ENCODE measurements around the gene CDC40. TPM values are rescaled to one million over a fixed set of nuclear protein-coding genes. Genes with fewer than 3 reads are reported as not detected.

CDC40 gene
- total RNA-seq, 1 experiment from 2014 or later: 25.7 TPM

- TF ChIP-seq E2F1 (CRISPR knock-in tag; IDR thresholded peaks at IDR 0.05): no peak
- TF ChIP-seq ZNF219 (CRISPR knock-in tag; IDR thresholded peaks at IDR 0.05; ENCODE audit: borderline replicate concordance): no peak
- TF ChIP-seq ZNF138 (CRISPR knock-in tag; conservative IDR thresholded peaks at IDR 0.05): no peak
- no peak for TF ChIP-seq ZBTB21 (CRISPR knock-in tag; IDR thresholded peaks at IDR 0.05; ENCODE audit: borderline replicate concordance)
- no peak for TF ChIP-seq JUN (CRISPR knock-in tag; IDR thresholded peaks at IDR 0.05)
- TF ChIP-seq SP1 (CRISPR knock-in tag; conservative IDR thresholded peaks at IDR 0.05): no peak
- TF ChIP-seq ZNF121 (CRISPR knock-in tag; IDR thresholded peaks at IDR 0.05): no peak
- no peak for TF ChIP-seq TP53 (CRISPR knock-in tag; IDR thresholded peaks at IDR 0.05)
- no peak for TF ChIP-seq NFATC4 (CRISPR knock-in tag; IDR thresholded peaks at IDR 0.05)
Observed at GRCh38 chr6:110147870-110148269, 32.4 kb upstream of the CDC40 start (continued).

- Mint-ChIP-seq H3K9me3 (peaks cover 10% of the 10 kb centered on the region), H3K4me3 (no peak overlapping the region), H3K36me3 (peaks cover 9% of the 10 kb centered on the region), H3K4me1 (peaks cover 13% of the 10 kb centered on the region), H3K27ac (no peak overlapping the region), H3K27me3 (ENCODE audit: low read depth) (no peaks in the 10 kb centered on the region)
- no peak for ATAC-seq
- CTCF ChIA-PET: no interaction called here
- no peak for DNase-seq (ENCODE audit: low spot score)
- TF ChIP-seq ERG (CRISPR knock-in tag; IDR thresholded peaks at IDR 0.05) (no peak), FOXP1 (CRISPR knock-in tag; IDR thresholded peaks at IDR 0.05; ENCODE audit: borderline replicate concordance) (no peak), ATF1 (CRISPR knock-in tag; IDR thresholded peaks at IDR 0.05) (no peak), CBFB (CRISPR knock-in tag; IDR thresholded peaks at IDR 0.05; ENCODE audit: low read depth) (no peak), CREM (CRISPR knock-in tag; IDR thresholded peaks at IDR 0.05) (no peak), IRF1 (CRISPR knock-in tag; IDR thresholded peaks at IDR 0.05) (no peak), ZMAT4 (CRISPR knock-in tag; IDR thresholded peaks at IDR 0.05) (no peak), ESRRA (CRISPR knock-in tag; IDR thresholded peaks at IDR 0.05; ENCODE audit: borderline replicate concordance) (no peak), ZNF121 (CRISPR knock-in tag; IDR thresholded peaks at IDR 0.05) (no peak), ZNF532 (CRISPR knock-in tag; IDR thresholded peaks at IDR 0.05; ENCODE audit: borderline replicate concordance) (no peak), ZNF423 (CRISPR knock-in tag; IDR thresholded peaks at IDR 0.05) (no peak), MYBL2 (CRISPR knock-in tag; IDR thresholded peaks at IDR 0.05) (no peak), ATF3 (CRISPR knock-in tag; conservative IDR thresholded peaks at IDR 0.05) (no peak), ZNF671 (CRISPR knock-in tag; IDR thresholded peaks at IDR 0.05) (no peak), JAZF1 (CRISPR knock-in tag; IDR thresholded peaks at IDR 0.05) (no peak), NFATC4 (CRISPR knock-in tag; IDR thresholded peaks at IDR 0.05) (no peak), ZNF263 (CRISPR knock-in tag; IDR thresholded peaks at IDR 0.05; ENCODE audit: low read depth) (no peak)
- POLR2A ChIA-PET: no interaction called here
Observed at GRCh38 chr6:110158479-110158878, 21.7 kb upstream of the CDC40 start.
